GM23338 (cell line): ENCODE measurements around the gene RIBC2. TPM values are rescaled to one million over a fixed set of nuclear protein-coding genes. Genes with fewer than 3 reads are reported as not detected.

Experiments used
- ATAC-seq: fragments of 200-7000 bp; cut with Tn5 transposase; 3 replicates; pipeline ENCODE4 v1.9.1; 2020
- DNase-seq: peaks from one replicate; pipeline ENCODE4 v3.0.0-alpha.2; 2015; ENCODE audit warnings: low spot score
- H2AFZ ChIP-seq: fragments of 200-600 bp; sonication (generic); 2 replicates; pipeline ENCODE4 v1.8.0; 2016; ENCODE audit warnings: antibody characterized with exemption, mild to moderate bottlenecking, moderate library complexity
- H3F3A ChIP-seq: fragments of 200-600 bp; sonication (generic); replicated peaks from 2 replicates; pipeline ENCODE4 v1.8.0; 2017; ENCODE audit warnings: antibody characterized with exemption, mixed run types, low read depth
- H3K27ac ChIP-seq: fragments of 200-600 bp; sonication (generic); 2 replicates; pipeline ENCODE4 v1.6.1; 2016; ENCODE audit warnings: low read depth
- H3K27me3 ChIP-seq: fragments of 200-600 bp; sonication (generic); 2 replicates; pipeline ENCODE4 v1.8.0; 2016; ENCODE audit warnings: mild to moderate bottlenecking, mixed run types, moderate library complexity; ENCODE audit not compliant: insufficient read depth
- H3K36me3 ChIP-seq: fragments of 200-600 bp; sonication (generic); 2 replicates; pipeline ENCODE4 v1.8.0; 2016; ENCODE audit warnings: mild to moderate bottlenecking; ENCODE audit not compliant: insufficient read depth
- H3K4me1 ChIP-seq: fragments of 200-600 bp; sonication (generic); 2 replicates; pipeline ENCODE4 v1.8.0; 2016; ENCODE audit warnings: mild to moderate bottlenecking, moderate library complexity; ENCODE audit not compliant: insufficient read depth
- H3K4me2 ChIP-seq: fragments of 200-600 bp; sonication (generic); 2 replicates; pipeline ENCODE4 v1.7.1; 2017; ENCODE audit warnings: mixed run types
- H3K4me3 ChIP-seq: fragments of 200-600 bp; sonication (generic); 2 replicates; pipeline ENCODE4 v1.6.1; 2016; ENCODE audit warnings: mixed run types
- H3K79me2 ChIP-seq: fragments of 200-600 bp; sonication (generic); replicated peaks from 2 replicates; pipeline ENCODE4 v1.8.0; 2017; ENCODE audit warnings: mild to moderate bottlenecking; ENCODE audit not compliant: insufficient read depth
- H3K9me2 ChIP-seq: fragments of 200-600 bp; sonication (generic); 2 replicates; pipeline ENCODE4 v1.8.0; 2017; ENCODE audit not compliant: insufficient read depth
- H4K20me1 ChIP-seq: fragments of 200-600 bp; sonication (generic); replicated peaks from 2 replicates; pipeline ENCODE4 v1.8.0; 2017; ENCODE audit warnings: mild to moderate bottlenecking; ENCODE audit not compliant: insufficient read depth
- H3K27ac Mint-ChIP-seq: 2 replicates; pipeline ENCODE4 v1.8.0; 2020; ENCODE audit warnings: inconsistent platforms, mild to moderate bottlenecking, moderate library complexity, mixed read lengths
- H3K27me3 Mint-ChIP-seq: 3 replicates; pipeline ENCODE4 v1.8.0; 2022; ENCODE audit warnings: low read depth, mild to moderate bottlenecking, moderate library complexity, mixed read lengths, inconsistent platforms; ENCODE audit not compliant: insufficient read depth, poor library complexity
- H3K36me3 Mint-ChIP-seq: 3 replicates; pipeline ENCODE4 v1.8.0; 2021; ENCODE audit warnings: low read depth, mild to moderate bottlenecking, inconsistent platforms, moderate library complexity, mixed read lengths
- H3K4me1 Mint-ChIP-seq: 3 replicates; pipeline ENCODE4 v1.8.0; 2020; ENCODE audit warnings: mild to moderate bottlenecking, inconsistent platforms, mixed read lengths
- H3K4me3 Mint-ChIP-seq: 3 replicates; pipeline ENCODE4 v1.8.0; 2021; ENCODE audit warnings: moderate library complexity, mild to moderate bottlenecking, inconsistent platforms, mixed read lengths
- H3K9me3 Mint-ChIP-seq: 3 replicates; pipeline ENCODE4 v1.8.0; 2020; ENCODE audit warnings: moderate library complexity, mild to moderate bottlenecking, inconsistent platforms, mixed read lengths
- CREB1 ChIP-seq: fragments of 250-450 bp; sonication (Bioruptor Pico); IDR thresholded peaks from 2 replicates; pipeline ENCODE4 v1.5.0; 2020; ENCODE audit warnings: low read depth, mild to moderate bottlenecking, moderate library complexity
- EZH2 ChIP-seq: fragments of 200-600 bp; sonication (generic); IDR thresholded peaks from one replicate; pipeline ENCODE4 v1.8.0; 2017; ENCODE audit warnings: antibody characterized with exemption, mild to moderate bottlenecking, low read depth; ENCODE audit not compliant: unreplicated experiment
- EZH2phosphoT487 ChIP-seq: fragments of 200-600 bp; sonication (generic); IDR thresholded peaks from one replicate; pipeline ENCODE4 v1.8.1; 2018; ENCODE audit warnings: antibody characterized with exemption; ENCODE audit not compliant: unreplicated experiment
- JUNB ChIP-seq: IDR thresholded peaks from one replicate; pipeline ENCODE4 v1.6.1; 2016; ENCODE audit warnings: antibody characterized with exemption; ENCODE audit not compliant: unreplicated experiment
- NANOG ChIP-seq: IDR thresholded peaks from 2 replicates; pipeline ENCODE4 v1.6.1; 2016; ENCODE audit warnings: antibody characterized with exemption, borderline replicate concordance
- POLR2AphosphoS5 ChIP-seq: IDR thresholded peaks from 2 replicates; pipeline ENCODE4 v1.6.1; 2016; ENCODE audit warnings: antibody characterized with exemption, low read depth
- STAT1 ChIP-seq: IDR thresholded peaks from one replicate; pipeline ENCODE4 v1.6.1; 2016; ENCODE audit warnings: antibody characterized with exemption; ENCODE audit not compliant: unreplicated experiment
- ZNF114 ChIP-seq: fragments of 250-450 bp; sonication (Bioruptor Pico); IDR thresholded peaks from 2 replicates; pipeline ENCODE4 v1.5.0; 2020; ENCODE audit warnings: mild to moderate bottlenecking, moderate library complexity
- polyA plus RNA-seq: library from polyadenylated mRNA; unstranded; fragments of >200 nt; fragmentation: Nextera tagmentation; extraction: Ambion mirVana; gene quantifications from 2 replicates; pipeline ENCODE4 v1.2.1, GENCODE V29; 2016
- total RNA-seq: library from RNA; depleted of rRNA; stranded (reverse); fragments of >200 nt; shearing (Covaris generic); gene quantifications from 2 replicates; pipeline ENCODE4 v1.2.3, GENCODE V29; 2014
- TF ChIP-seq, protein P1 (sequence below): fragments of 250-450 bp; sonication (Bioruptor Pico); IDR thresholded peaks from 2 replicates; pipeline ENCODE4 v1.5.0; 2020; ENCODE audit warnings: mild to moderate bottlenecking, moderate library complexity
- TF ChIP-seq, protein P2 (sequence below): IDR thresholded peaks from 2 replicates; pipeline ENCODE4 v1.6.1; 2016; ENCODE audit warnings: antibody characterized with exemption

Gene RIBC2
- total and polyA plus RNA-seq, 2 experiments from 2014 or later, result 2.2 to 2.8 TPM

DNA sequence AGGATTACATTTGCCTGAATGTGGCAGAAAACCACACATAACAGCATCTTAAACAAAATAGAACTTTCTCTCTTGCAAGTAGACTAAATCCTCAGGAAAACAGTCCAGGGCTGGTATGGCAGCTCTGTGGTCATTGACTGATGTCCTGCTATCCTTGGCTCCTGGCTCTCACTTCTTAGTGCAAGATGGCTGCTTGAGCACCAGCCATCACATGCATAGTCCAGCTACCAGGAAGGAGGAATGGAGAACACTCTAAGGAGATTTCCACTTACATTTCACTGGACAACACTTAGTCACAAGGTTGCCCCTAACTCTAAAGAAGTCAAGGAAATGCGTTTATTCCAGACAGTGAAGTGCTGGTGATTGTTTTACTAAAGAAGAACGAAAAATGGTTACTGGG lies 13.6 kb downstream of the RIBC2 start:
- no peak overlapping the region for H3K4me2 ChIP-seq
- H2AFZ ChIP-seq, result no peak overlapping the region
- Mint-ChIP-seq H3K4me3 (no peak overlapping the region), H3K36me3 (peaks cover 6% of the 10 kb centered on the region; the same call in 1 of the 3 replicates), H3K27ac (no peak overlapping the region), H3K4me1 (peaks cover 3% of the 10 kb centered on the region; the same call in 1 of the 3 replicates), H3K9me3 (peaks cover 2% of the 10 kb centered on the region; the same call in 1 of the 3 replicates), H3K27me3 (peaks cover 12% of the 10 kb centered on the region)
- no peaks in the 10 kb centered on the region for H3K27me3 ChIP-seq
- no peak overlapping the region for H3K4me3 ChIP-seq
- no peak for ATAC-seq
- no peaks in the 10 kb centered on the region for H3K9me2 ChIP-seq
- TF ChIP-seq STAT1 (no peak), ZNF114 (CRISPR knock-in tag) (no peak)
- no peak overlapping the region for H3K27ac ChIP-seq
- H3K79me2 ChIP-seq, result no peaks in the 10 kb centered on the region
- H3F3A ChIP-seq, result no peaks in the 10 kb centered on the region
- H3K36me3 ChIP-seq, result no peaks in the 10 kb centered on the region
- no peaks in the 10 kb centered on the region for H4K20me1 ChIP-seq
- no peaks in the 10 kb centered on the region for H3K4me1 ChIP-seq
- DNase-seq, result no peak

DNA sequence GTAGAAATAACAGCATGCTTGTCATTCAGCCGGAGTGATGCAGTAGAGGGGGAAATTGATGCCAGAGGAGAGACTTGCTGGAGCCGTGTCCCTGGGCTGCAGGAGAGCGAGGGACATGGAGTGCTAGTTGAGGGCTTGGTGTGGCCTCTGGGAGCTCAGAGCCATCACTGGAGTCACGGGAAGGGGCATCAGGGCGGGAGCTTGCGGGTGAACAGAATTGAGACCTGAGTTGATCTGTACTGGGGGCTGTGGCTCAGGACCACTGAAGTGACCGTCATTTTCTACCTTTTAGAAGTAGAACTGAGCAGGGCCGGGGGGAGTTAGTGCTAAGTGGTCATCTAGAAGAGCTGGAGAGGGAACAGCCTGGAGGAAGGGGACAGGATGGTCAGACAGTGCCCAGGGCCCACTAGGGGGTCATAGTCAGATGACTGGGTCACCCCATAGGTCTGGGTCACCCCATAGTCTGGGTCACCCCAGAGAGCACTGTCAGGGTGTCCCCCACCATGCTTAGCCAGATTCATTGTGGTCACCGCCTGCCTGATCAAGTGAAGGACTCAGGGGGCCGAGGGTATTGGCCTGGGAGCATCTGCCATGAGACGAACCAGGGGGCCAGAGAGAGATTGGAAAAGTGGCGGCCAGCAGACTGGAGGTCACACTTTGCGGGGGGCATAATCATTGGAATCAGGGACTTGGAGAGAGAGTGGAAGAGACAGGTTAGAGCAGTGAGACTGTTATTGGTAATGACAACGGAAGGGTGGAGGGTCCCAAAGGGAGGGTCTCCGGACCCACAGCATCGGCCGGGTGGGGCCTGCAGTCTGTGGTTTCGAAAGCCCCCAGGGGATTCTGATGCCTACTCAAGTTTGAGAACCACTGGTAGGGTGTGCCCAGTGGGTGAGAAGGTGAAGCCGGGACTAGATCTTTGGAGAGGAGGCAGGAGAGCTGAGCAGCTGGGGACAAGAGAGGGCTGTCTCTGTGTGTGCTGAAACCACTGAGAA lies 15.2 kb downstream of the RIBC2 start:
- TF ChIP-seq NANOG (no peak), EZH2 (no peak), POLR2AphosphoS5 (no peak), EZH2phosphoT487 (no peak), CREB1 (CRISPR knock-in tag) (no peak), JUNB (no peak)
- TF ChIP-seq, protein P1, sequence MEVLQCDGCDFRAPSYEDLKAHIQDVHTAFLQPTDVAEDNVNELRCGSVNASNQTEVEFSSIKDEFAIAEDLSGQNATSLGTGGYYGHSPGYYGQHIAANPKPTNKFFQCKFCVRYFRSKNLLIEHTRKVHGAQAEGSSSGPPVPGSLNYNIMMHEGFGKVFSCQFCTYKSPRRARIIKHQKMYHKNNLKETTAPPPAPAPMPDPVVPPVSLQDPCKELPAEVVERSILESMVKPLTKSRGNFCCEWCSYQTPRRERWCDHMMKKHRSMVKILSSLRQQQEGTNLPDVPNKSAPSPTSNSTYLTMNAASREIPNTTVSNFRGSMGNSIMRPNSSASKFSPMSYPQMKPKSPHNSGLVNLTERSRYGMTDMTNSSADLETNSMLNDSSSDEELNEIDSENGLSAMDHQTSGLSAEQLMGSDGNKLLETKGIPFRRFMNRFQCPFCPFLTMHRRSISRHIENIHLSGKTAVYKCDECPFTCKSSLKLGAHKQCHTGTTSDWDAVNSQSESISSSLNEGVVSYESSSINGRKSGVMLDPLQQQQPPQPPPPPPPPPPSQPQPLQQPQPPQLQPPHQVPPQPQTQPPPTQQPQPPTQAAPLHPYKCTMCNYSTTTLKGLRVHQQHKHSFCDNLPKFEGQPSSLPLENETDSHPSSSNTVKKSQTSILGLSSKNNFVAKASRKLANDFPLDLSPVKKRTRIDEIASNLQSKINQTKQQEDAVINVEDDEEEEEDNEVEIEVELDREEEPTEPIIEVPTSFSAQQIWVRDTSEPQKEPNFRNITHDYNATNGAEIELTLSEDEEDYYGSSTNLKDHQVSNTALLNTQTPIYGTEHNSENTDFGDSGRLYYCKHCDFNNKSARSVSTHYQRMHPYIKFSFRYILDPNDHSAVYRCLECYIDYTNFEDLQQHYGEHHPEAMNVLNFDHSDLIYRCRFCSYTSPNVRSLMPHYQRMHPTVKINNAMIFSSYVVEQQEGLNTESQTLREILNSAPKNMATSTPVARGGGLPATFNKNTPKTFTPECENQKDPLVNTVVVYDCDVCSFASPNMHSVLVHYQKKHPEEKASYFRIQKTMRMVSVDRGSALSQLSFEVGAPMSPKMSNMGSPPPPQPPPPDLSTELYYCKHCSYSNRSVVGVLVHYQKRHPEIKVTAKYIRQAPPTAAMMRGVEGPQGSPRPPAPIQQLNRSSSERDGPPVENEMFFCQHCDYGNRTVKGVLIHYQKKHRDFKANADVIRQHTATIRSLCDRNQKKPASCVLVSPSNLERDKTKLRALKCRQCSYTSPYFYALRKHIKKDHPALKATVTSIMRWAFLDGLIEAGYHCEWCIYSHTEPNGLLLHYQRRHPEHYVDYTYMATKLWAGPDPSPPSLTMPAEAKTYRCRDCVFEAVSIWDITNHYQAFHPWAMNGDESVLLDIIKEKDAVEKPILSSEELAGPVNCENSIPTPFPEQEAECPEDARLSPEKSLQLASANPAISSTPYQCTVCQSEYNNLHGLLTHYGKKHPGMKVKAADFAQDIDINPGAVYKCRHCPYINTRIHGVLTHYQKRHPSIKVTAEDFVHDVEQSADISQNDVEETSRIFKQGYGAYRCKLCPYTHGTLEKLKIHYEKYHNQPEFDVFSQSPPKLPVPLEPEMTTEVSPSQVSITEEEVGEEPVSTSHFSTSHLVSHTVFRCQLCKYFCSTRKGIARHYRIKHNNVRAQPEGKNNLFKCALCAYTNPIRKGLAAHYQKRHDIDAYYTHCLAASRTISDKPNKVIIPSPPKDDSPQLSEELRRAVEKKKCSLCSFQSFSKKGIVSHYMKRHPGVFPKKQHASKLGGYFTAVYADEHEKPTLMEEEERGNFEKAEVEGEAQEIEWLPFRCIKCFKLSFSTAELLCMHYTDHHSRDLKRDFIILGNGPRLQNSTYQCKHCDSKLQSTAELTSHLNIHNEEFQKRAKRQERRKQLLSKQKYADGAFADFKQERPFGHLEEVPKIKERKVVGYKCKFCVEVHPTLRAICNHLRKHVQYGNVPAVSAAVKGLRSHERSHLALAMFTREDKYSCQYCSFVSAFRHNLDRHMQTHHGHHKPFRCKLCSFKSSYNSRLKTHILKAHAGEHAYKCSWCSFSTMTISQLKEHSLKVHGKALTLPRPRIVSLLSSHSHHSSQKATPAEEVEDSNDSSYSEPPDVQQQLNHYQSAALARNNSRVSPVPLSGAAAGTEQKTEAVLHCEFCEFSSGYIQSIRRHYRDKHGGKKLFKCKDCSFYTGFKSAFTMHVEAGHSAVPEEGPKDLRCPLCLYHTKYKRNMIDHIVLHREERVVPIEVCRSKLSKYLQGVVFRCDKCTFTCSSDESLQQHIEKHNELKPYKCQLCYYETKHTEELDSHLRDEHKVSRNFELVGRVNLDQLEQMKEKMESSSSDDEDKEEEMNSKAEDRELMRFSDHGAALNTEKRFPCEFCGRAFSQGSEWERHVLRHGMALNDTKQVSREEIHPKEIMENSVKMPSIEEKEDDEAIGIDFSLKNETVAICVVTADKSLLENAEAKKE (CRISPR knock-in tag), result no peak
- TF ChIP-seq, protein P2, sequence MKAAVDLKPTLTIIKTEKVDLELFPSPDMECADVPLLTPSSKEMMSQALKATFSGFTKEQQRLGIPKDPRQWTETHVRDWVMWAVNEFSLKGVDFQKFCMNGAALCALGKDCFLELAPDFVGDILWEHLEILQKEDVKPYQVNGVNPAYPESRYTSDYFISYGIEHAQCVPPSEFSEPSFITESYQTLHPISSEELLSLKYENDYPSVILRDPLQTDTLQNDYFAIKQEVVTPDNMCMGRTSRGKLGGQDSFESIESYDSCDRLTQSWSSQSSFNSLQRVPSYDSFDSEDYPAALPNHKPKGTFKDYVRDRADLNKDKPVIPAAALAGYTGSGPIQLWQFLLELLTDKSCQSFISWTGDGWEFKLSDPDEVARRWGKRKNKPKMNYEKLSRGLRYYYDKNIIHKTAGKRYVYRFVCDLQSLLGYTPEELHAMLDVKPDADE, result no peak
- Mint-ChIP-seq H3K27me3 (peaks cover 8% of the 10 kb centered on the region), H3K4me3 (no peak overlapping the region), H3K27ac (no peak overlapping the region), H3K9me3 (peaks cover 2% of the 10 kb centered on the region; the same call in 1 of the 3 replicates), H3K36me3 (peaks cover 6% of the 10 kb centered on the region; the same call in 1 of the 3 replicates), H3K4me1 (no peaks in the 10 kb centered on the region; the same call in 2 of the 3 replicates)
- H2AFZ ChIP-seq, result no peak overlapping the region
- ATAC-seq, result no peak
- no peaks in the 10 kb centered on the region for H3K27me3 ChIP-seq
- no peak overlapping the region for H3K4me2 ChIP-seq
- H3K79me2 ChIP-seq, result no peaks in the 10 kb centered on the region
- no peaks in the 10 kb centered on the region for H3K9me2 ChIP-seq
- H3K4me1 ChIP-seq, result no peaks in the 10 kb centered on the region
- no peaks in the 10 kb centered on the region for H3K36me3 ChIP-seq
- DNase-seq, result no peak
- no peaks in the 10 kb centered on the region for H4K20me1 ChIP-seq
- no peaks in the 10 kb centered on the region for H3F3A ChIP-seq
- H3K4me3 ChIP-seq, result no peak overlapping the region
- H3K27ac ChIP-seq, result no peak overlapping the region
